Mononuclear cell (primary cell): ENCODE results near the gene SSRP1. TPM values are rescaled to one million over a fixed set of nuclear protein-coding genes. Genes with fewer than 3 reads are reported as not detected.

Source experiments
- H3K27me3 ChIP-seq: 2 replicates; pipeline ENCODE4 v1.6.0; 2011; ENCODE audit warnings: low read length, control low read depth; ENCODE audit not compliant: insufficient read depth
- H3K4me1 ChIP-seq: 2 replicates; pipeline ENCODE4 v1.5.1; 2011; ENCODE audit warnings: mild to moderate bottlenecking, low read length, control low read depth; ENCODE audit not compliant: insufficient read depth
- H3K4me3 ChIP-seq: 2 replicates; pipeline ENCODE4 v1.5.1; 2011; ENCODE audit warnings: mild to moderate bottlenecking, low read length, moderate library complexity
- H3K9me3 ChIP-seq: 2 replicates; pipeline ENCODE4 v1.5.1; 2011; ENCODE audit warnings: low read depth, mild to moderate bottlenecking, control low read depth, low read length
- total RNA-seq: library from RNA; depleted of rRNA; stranded (reverse); fragments of >200 nt; gene quantifications from one replicate; pipeline ENCODE4 v1.2.3, GENCODE V29; 2012

The SSRP1 gene, protein sequence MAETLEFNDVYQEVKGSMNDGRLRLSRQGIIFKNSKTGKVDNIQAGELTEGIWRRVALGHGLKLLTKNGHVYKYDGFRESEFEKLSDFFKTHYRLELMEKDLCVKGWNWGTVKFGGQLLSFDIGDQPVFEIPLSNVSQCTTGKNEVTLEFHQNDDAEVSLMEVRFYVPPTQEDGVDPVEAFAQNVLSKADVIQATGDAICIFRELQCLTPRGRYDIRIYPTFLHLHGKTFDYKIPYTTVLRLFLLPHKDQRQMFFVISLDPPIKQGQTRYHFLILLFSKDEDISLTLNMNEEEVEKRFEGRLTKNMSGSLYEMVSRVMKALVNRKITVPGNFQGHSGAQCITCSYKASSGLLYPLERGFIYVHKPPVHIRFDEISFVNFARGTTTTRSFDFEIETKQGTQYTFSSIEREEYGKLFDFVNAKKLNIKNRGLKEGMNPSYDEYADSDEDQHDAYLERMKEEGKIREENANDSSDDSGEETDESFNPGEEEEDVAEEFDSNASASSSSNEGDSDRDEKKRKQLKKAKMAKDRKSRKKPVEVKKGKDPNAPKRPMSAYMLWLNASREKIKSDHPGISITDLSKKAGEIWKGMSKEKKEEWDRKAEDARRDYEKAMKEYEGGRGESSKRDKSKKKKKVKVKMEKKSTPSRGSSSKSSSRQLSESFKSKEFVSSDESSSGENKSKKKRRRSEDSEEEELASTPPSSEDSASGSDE
- 22.7 TPM for total RNA-seq

DNA sequence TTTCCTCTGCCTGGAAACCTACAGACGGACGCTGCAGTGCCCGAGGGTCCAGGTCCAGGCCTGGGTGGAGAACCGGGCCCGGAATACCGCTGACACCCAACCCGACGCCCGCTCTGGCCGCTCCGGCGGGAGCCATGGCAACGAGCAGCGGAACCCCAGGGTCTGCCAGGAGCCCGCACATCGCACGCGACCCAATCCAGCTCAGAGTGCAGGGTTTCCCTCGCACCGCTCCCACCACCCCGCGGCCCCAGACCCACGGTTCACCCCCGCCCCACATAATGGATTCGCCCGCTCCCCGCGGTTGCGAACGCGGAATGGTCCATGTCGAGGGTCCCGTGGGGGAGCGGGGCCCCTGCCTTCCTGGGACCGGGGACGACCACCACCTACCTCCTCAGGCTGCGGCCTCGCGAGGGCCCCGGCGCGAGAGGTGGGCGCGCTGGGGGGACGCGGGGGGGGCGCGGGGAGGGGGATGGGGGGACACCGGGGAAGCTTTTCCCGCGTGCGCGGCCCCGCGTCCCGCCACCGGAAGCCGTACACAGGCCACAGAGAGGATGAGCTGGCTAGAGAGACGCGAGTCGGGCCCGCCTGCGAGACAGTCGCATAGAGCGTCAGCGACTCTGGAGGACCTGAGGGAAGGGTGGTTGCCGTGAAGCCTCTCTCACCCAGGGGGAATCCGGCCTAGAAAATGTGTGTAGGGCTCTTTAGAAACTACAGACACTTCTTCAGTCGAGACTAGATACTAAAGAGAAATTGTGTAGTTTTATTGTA lies at the start of gene SSRP1:
TSS of gene SSRP1 (minus strand) at position 550 of the 768 bp plus-strand sequence. CDS start 771 bp downstream, outside the sequence.
- H3K4me1 ChIP-seq: peaks cover 28% of the 10 kb centered on the region
- H3K4me3 ChIP-seq: peak within 1 kb of the TSS; percentile 62
- H3K27me3 ChIP-seq: no peaks in the 10 kb centered on the region
- H3K9me3 ChIP-seq: no peaks in the 10 kb centered on the region

DNA sequence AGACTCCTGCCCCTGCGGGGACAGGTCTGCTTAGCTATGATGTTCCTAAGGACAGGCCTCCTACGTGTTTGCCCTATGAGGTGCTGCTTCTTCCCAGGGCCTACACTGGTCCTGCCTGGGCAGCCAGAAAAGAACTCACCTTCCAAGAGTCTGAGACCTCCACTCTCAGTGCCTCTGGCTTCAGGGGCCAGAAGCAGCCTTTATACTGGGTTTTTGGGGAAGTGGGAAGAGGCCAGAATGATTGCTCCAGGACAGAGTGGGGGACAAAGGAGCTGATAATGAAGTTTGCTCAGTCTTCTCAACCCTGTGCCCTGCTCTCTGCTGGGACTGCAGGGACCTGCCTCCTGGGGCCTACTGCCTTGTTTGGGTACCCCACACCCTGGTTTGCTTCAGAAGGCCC lies 45.3 kb upstream of the SSRP1 start, which contains the start of gene PRG3:
TSS of gene PRG3 (minus strand) at position 176 of the 400 bp plus-strand sequence. CDS start 442 bp downstream, outside the sequence.
- Histone ChIP-seq H3K4me3 (no peak within 1 kb of the TSS), H3K4me1 (no peaks in the 10 kb centered on the region), H3K9me3 (no peaks in the 10 kb centered on the region), H3K27me3 (no peaks in the 10 kb centered on the region)

DNA sequence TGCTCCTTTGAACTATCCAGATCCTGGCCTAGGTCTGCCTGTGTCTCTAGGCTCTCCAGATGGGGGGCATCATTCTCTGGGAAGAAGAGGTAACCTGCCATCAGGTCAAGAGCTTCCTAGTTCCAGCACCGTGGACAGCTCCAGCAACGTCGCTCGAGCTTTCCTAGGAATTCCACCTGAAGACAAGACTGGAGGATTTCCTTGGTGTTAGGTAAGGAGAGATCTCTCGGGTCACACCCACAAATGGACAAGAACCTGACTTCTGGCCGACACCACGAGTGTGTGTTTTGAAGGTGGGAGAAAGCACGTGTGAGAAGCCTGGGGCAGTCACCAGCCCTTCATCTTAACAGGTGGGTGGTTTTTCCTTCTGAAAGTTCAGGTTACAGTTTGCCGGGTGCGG lies 44.0 kb upstream of the SSRP1 start:
- Histone ChIP-seq H3K4me1 (no peaks in the 10 kb centered on the region), H3K4me3 (no peak overlapping the region), H3K9me3 (no peaks in the 10 kb centered on the region), H3K27me3 (no peaks in the 10 kb centered on the region)

DNA sequence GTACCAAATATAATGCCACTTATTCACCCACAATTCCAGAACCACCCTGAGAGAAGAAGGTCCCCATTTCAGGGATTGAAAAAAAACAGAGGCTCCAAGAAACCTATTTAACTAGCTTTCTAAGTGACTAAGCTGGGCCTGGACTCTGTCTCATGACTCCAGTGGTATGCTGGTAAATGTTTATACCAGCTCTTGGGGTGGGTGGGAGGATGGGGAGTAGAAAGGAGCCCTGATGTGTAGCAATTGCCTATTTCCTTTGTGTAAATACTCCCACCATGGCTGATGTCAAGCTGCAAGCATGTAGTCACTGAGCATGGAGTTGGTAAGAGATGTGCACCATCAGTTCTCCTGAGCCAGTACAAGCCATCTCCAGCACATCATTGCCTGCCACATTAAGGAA lies 42.5 kb upstream of the SSRP1 start:
- Histone ChIP-seq H3K4me1 (no peaks in the 10 kb centered on the region), H3K9me3 (no peaks in the 10 kb centered on the region), H3K4me3 (no peak overlapping the region), H3K27me3 (no peaks in the 10 kb centered on the region)

DNA sequence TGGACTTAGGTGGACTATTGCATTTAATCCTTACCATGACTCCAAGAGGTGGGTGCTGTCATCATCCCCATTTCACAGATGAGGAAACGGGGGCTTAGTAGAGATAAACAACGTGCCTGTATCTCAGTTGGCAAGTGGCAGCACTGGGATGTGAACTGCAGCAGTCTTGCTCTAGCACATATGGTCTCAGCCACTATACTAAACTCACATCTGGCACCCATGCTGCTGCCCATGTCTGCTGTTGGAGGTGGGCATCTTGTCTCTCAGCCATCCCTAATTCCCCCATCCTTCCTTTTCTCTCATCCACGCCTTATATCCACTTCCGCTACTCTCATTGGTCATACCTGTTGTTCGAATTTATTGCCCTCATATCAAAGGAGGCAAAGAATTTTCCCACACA lies 41.4 kb upstream of the SSRP1 start:
- Histone ChIP-seq H3K4me3 (no peak overlapping the region), H3K9me3 (no peaks in the 10 kb centered on the region), H3K27me3 (no peaks in the 10 kb centered on the region), H3K4me1 (no peaks in the 10 kb centered on the region)

DNA sequence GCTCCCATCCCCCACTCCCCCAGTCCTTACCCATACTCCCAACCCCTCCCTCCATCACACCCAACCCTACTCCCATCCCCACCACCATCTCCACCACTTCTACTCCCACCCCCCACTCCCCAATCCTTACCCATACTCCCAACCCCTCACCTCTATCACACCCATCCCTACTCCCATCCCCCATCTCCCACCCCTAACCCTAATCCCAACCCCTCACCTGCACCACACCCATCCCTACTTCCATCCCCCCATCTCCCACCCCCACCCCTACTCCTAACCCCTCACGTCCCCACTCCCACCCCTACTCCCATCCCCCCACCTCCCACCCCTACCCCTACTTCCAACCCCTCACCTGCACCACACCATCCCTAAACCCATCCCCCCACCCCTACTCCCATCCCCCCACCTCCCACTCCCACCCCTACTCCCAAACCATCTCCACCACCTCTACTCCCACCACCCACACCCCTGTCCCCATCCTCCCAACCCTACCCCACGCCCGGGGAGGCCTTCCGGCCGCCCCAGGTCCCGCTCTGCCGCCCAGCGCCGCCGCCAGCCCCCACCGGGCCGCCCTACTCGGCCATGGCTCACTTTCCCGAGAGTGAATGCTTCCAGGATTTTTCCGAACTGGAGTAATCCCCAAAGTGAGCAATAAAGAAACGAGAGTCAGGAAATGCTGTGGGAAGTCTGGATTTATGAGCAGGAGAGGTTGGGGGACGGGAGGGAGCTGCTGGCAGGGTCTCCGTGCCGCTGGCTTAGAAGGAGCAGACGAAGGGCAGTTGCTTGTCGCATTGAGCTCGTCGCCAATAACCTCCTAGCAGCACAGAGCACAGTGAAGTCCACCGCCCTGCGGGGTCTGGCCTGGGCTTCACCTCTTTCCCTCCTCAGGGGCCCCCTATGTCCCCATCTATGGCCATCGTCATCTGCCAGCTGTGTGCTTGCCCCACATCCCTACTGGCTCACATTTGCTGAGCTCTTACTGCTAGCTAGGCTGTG lies 40.7 kb upstream of the SSRP1 start:
- no peaks in the 10 kb centered on the region for H3K27me3 ChIP-seq
- H3K4me3 ChIP-seq: no peak overlapping the region
- no peaks in the 10 kb centered on the region for H3K9me3 ChIP-seq

DNA sequence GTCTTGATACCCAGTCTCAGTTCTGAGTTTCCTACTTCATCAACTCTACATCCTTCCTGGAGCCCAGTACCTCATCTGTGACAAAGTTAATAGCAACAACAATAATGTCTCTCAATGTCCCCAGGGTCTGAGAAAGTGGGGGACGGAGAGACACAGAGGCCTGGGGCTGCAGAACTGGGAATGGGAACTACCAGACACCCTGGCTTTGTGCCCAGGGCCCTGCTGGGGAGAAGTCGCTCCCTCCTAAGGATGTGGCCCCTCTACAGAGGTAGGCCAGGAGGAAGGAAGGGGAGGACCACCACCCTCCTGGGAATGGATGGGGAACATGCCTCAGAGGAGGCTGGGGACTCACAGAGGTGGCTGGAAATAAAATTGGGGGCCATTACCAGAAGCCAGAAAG lies 39.8 kb upstream of the SSRP1 start:
- Histone ChIP-seq H3K4me3 (no peak overlapping the region), H3K9me3 (no peaks in the 10 kb centered on the region), H3K27me3 (no peaks in the 10 kb centered on the region), H3K4me1 (no peaks in the 10 kb centered on the region)

More for the DNA sequence above, 40.7 kb upstream of the SSRP1 start:
- H3K4me1 ChIP-seq: no peaks in the 10 kb centered on the region

DNA sequence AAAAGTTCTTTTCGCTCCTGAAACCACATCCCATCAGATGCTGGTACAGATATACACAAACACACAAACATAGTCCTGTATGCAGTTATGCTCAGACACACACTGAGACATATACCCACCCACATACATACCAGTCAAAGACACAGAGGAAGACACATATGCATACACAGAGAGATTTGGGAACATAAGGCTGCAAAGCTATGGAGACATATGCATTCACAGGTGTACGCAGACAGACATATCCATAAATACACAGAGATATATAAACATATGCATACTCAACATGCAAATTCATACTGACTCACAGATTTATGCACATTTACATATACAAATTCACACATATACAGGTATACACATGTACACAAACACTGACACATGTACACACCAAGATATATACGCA lies 39.3 kb upstream of the SSRP1 start:
- H3K4me1 ChIP-seq: no peaks in the 10 kb centered on the region
- H3K4me3 ChIP-seq: no peak overlapping the region
- H3K27me3 ChIP-seq: no peaks in the 10 kb centered on the region
- H3K9me3 ChIP-seq: no peaks in the 10 kb centered on the region

DNA sequence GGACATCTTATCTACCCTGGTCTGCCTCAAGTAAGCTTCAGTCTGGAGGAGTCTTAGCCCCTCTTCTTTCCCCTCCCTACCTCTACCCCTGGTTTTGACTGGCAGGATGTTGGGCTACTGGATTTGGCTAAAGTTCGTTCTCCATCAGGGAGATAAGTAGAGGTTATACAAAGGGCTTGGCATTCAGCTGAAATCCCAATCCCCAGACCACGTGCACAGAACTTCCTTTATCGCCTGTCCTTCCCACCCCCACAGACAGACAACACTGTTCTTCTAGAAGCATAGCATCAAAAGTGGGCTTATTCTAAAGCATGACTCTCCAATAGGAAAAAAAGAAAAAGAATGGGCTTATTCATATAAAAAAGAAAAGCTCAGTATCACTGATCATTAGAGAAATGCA lies 37.5 kb upstream of the SSRP1 start:
- Histone ChIP-seq H3K27me3 (no peaks in the 10 kb centered on the region), H3K9me3 (no peaks in the 10 kb centered on the region), H3K4me3 (no peak overlapping the region), H3K4me1 (no peaks in the 10 kb centered on the region)

DNA sequence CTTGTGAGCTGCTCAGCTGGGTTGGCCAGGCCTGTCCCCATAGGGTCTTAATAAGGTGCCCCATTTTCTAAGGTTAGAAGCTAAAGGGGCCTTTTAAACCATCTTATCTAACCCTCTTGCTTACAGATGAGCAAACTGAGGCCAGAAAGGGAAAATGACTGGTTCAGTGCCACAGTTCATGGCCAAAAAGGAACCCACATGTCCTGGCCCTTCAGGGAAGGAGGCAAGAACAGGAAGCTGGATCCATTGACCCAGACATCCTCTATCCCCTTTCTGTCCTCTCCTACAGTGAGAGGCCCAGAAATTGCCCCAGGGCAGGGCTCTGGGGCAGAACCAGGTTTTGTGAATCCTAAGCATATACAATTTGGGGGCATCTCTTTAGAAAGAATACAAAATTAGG lies 35.2 kb upstream of the SSRP1 start:
- no peaks in the 10 kb centered on the region for H3K9me3 ChIP-seq
- no peaks in the 10 kb centered on the region for H3K27me3 ChIP-seq
- H3K4me1 ChIP-seq: no peaks in the 10 kb centered on the region
- H3K4me3 ChIP-seq: no peak overlapping the region

DNA sequence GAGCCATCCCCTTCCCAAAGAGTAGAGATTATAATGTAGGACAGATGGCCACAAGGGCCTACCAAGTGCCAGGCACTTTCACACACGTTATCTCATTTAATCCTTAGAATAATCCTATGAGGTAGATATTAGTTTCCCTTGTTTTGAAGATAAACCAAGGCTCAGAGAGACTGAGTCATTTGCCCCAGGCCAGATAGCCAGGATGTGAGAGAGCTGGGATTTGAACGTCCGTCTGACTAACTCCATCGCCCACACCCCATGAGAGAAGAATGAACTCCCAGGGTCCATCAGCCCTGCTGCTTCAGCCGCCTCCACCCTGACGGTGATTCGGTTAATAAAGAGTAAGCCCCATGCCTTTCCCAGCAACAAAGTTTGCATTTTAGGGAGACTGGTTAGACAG lies 34.6 kb upstream of the SSRP1 start:
- Histone ChIP-seq H3K27me3 (no peaks in the 10 kb centered on the region), H3K4me3 (no peak overlapping the region), H3K9me3 (no peaks in the 10 kb centered on the region), H3K4me1 (no peaks in the 10 kb centered on the region)

DNA sequence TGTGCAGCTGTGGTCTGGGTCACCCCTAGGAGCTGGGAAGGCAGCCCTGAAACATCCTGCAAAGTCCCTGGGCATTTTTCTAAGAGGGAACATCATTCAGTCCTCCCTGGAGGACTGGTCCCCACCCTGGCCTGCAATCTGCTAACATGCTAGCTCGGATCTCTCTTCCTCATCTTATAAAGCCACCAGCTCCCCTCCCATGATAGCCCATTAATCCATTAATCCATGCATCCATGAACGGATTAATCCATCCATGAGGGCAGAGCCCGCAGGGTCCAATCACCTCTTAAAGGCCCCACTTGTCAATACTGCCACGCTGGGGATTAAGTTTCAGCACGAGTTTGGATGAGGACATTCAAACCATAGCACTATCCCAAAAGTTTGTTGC lies 33.1 kb upstream of the SSRP1 start:
- Histone ChIP-seq H3K27me3 (no peaks in the 10 kb centered on the region), H3K4me3 (no peak overlapping the region), H3K4me1 (no peaks in the 10 kb centered on the region), H3K9me3 (no peaks in the 10 kb centered on the region)

DNA sequence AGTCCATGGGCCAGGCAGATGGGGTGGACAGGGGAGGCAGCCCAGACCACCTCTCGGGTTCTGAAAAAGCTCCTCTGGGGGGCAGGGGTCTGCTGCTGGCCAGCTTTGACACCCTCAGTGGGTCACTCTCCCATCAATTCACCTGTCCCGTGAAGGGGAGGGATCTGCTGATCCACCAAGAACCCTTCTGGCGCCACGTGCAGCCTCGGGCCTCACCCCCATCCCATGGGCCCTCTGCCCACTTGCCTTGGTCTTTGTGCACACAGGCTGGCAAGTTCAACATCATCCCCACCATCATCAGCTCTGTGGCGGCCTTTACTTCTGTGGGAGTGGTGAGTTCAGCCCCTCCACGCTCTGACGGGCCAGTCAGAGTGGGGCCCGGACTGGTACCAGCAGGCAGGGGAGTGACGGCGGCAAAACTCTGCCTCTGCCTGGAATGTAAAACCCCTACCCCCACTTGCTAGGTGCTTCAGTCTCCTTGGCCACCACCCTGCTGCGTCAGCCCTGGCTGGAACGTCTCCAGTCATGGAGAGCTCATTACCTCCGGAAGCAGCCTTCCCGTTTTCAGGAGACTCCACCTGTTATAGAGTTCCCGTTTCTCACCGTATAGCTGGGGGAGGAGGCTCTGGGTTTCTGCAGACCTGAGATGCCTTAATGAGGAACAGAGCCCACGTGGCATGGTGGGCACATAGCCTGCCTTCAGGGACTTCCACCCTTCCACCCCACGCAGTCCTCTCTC lies 32.6 kb upstream of the SSRP1 start:
- H3K9me3 ChIP-seq: no peaks in the 10 kb centered on the region
- no peaks in the 10 kb centered on the region for H3K4me1 ChIP-seq
- no peak overlapping the region for H3K4me3 ChIP-seq

More for the DNA sequence above, 32.6 kb upstream of the SSRP1 start:
- H3K27me3 ChIP-seq: no peaks in the 10 kb centered on the region
